ENCODE data around the gene PLIN1. TPM values are rescaled to one million over a fixed set of nuclear protein-coding genes. Genes with fewer than 3 reads are reported as not detected.

Gene PLIN1
- total RNA-seq, 1 experiment from 2014 or later, result 0.09 TPM

- WGBS (ENCODE audit: extremely low coverage, insufficient read length, low lambda C conversion rate), result no CpG with 5 or more reads among the region's 1 CpG
- H3K36me3 Mint-ChIP-seq (ENCODE audit: insufficient read depth in 1 of 3, low read depth in 3 of 3), result no peaks in the 10 kb centered on the region
- no peaks in the 10 kb centered on the region for H3K27me3 ChIP-seq (ENCODE audit: insufficient read depth, low read length)
Observed at GRCh38 chr15:89693696-89694095, 14.5 kb upstream of the PLIN1 start.

More at GRCh38 chr15:89693696-89694095, 14.5 kb upstream of the PLIN1 start:
- H2BK15ac ChIP-seq (ENCODE audit: low read depth, low read length), result no peak overlapping the region
- no peak overlapping the region for H2AFZ ChIP-seq (ENCODE audit: low read length)
- H2BK20ac ChIP-seq (ENCODE audit: low read depth, low read length, poor library complexity, severe bottlenecking), result no peak overlapping the region
- H3K9ac ChIP-seq (ENCODE audit: extremely low read depth, insufficient read length, low read length), result no peak overlapping the region
- Mint-ChIP-seq H3K27ac (no peak overlapping the region), H3K27me3 (ENCODE audit: low read depth) (peaks cover 28% of the 10 kb centered on the region), H3K9me3 (no peaks in the 10 kb centered on the region), H3K4me1 (peaks cover 3% of the 10 kb centered on the region in 2 experiments), H3K4me3 (no peak overlapping the region)
- H3K14ac ChIP-seq (ENCODE audit: insufficient read depth, low read length), result no peak overlapping the region
- H2AK5ac ChIP-seq (ENCODE audit: insufficient read length, low read length), result no peak overlapping the region
- H4K5ac ChIP-seq (ENCODE audit: insufficient read length, low read depth, low read length), result no peak overlapping the region
- H3K27ac ChIP-seq (ENCODE audit: insufficient read length, low read depth, low read length), result no peak overlapping the region
- no peak overlapping the region for H2BK5ac ChIP-seq (ENCODE audit: insufficient read length, low read length)
- H2BK120ac ChIP-seq (ENCODE audit: low read depth, low read length, poor library complexity, severe bottlenecking), result no peak overlapping the region
- TF ChIP-seq CTCF (conservative IDR thresholded peaks at IDR 0.05), result no peak
- DNase-seq, result no peak
- H3K4me2 ChIP-seq (ENCODE audit: insufficient read depth, insufficient read length, low read length), result no peak overlapping the region
- no peak overlapping the region for H4K8ac ChIP-seq (replicated peaks; ENCODE audit: insufficient read length, low read depth, low read length)
- H4K20me1 ChIP-seq (ENCODE audit: control insufficient read depth, insufficient read depth, insufficient read length), result no peaks in the 10 kb centered on the region
- no peak overlapping the region for H3K56ac ChIP-seq (ENCODE audit: insufficient read length, low read depth, low read length)
- no peak overlapping the region for H3T11ph ChIP-seq (ENCODE audit: low read length)
- no peaks in the 10 kb centered on the region for H3K4me1 ChIP-seq (ENCODE audit: insufficient read depth, low read length)
- H3K9me3 ChIP-seq (ENCODE audit: control insufficient read depth, low read depth, low read length), result no peaks in the 10 kb centered on the region
- H3K23me2 ChIP-seq (ENCODE audit: insufficient read length, low read depth, low read length, poor library complexity, severe bottlenecking), result peaks cover 4% of the 10 kb centered on the region
- H2BK12ac ChIP-seq (ENCODE audit: insufficient read length, low read depth, low read length), result no peak overlapping the region
- H3K79me1 ChIP-seq (ENCODE audit: insufficient read depth, low read depth, low read length, poor library complexity, severe bottlenecking), result no peaks in the 10 kb centered on the region
- no peak overlapping the region for H3K23ac ChIP-seq (ENCODE audit: insufficient read length, low read depth, low read length)
- H3K4ac ChIP-seq (ENCODE audit: low read depth, low read length), result no peak overlapping the region
- no peak overlapping the region for H4K91ac ChIP-seq (ENCODE audit: insufficient read length, low read depth, low read length)
- no peaks in the 10 kb centered on the region for H3K79me2 ChIP-seq (ENCODE audit: insufficient read depth, low read length)
- no peak overlapping the region for H3K18ac ChIP-seq (ENCODE audit: insufficient read length, low read depth, low read length)
